ENCODE data around the gene HTR3B.
A peak's percentile ranks its signal among the peaks of the same experiment; 100 is the strongest.

DNA sequence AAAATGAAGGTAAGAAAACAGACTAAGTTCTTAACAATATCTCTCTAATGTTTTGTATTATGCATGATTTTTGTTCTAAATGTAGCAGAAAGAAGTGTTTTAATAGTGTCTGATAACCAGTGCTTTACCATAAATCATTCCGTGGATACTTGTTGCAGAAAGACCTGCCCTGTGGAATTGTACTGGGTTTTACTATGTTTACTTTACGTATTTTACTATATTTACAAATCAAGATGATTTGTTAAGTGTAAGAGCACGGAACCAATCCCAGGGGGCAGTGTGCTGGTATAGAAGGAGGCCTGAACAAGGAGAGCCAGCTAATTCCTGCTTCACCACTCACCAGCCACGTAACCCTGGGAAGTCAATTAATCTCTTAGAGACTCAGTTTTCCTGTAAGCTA lies 1.4 kb downstream of the HTR3B start:
- TF ChIP-seq ZC3H11A (IDR thresholded peaks at IDR 0.05) (no peak), CHD2 (IDR thresholded peaks at IDR 0.05; ENCODE audit: low read length, partially characterized antibody) (no peak), POLR2A (IDR thresholded peaks at IDR 0.05; ENCODE audit: low read length) (no peak), HEYL (CRISPR knock-in tag; IDR thresholded peaks at IDR 0.05) (no peak), PHF8 (IDR thresholded peaks at IDR 0.05; ENCODE audit: borderline replicate concordance, low read depth) (no peak)
- TF ChIP-seq, protein P1, sequence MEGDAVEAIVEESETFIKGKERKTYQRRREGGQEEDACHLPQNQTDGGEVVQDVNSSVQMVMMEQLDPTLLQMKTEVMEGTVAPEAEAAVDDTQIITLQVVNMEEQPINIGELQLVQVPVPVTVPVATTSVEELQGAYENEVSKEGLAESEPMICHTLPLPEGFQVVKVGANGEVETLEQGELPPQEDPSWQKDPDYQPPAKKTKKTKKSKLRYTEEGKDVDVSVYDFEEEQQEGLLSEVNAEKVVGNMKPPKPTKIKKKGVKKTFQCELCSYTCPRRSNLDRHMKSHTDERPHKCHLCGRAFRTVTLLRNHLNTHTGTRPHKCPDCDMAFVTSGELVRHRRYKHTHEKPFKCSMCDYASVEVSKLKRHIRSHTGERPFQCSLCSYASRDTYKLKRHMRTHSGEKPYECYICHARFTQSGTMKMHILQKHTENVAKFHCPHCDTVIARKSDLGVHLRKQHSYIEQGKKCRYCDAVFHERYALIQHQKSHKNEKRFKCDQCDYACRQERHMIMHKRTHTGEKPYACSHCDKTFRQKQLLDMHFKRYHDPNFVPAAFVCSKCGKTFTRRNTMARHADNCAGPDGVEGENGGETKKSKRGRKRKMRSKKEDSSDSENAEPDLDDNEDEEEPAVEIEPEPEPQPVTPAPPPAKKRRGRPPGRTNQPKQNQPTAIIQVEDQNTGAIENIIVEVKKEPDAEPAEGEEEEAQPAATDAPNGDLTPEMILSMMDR (IDR thresholded peaks at IDR 0.05): 0 out of 3 replicates have a peak, but pooled peaks have one; percentile 14
- TF ChIP-seq, protein P2, sequence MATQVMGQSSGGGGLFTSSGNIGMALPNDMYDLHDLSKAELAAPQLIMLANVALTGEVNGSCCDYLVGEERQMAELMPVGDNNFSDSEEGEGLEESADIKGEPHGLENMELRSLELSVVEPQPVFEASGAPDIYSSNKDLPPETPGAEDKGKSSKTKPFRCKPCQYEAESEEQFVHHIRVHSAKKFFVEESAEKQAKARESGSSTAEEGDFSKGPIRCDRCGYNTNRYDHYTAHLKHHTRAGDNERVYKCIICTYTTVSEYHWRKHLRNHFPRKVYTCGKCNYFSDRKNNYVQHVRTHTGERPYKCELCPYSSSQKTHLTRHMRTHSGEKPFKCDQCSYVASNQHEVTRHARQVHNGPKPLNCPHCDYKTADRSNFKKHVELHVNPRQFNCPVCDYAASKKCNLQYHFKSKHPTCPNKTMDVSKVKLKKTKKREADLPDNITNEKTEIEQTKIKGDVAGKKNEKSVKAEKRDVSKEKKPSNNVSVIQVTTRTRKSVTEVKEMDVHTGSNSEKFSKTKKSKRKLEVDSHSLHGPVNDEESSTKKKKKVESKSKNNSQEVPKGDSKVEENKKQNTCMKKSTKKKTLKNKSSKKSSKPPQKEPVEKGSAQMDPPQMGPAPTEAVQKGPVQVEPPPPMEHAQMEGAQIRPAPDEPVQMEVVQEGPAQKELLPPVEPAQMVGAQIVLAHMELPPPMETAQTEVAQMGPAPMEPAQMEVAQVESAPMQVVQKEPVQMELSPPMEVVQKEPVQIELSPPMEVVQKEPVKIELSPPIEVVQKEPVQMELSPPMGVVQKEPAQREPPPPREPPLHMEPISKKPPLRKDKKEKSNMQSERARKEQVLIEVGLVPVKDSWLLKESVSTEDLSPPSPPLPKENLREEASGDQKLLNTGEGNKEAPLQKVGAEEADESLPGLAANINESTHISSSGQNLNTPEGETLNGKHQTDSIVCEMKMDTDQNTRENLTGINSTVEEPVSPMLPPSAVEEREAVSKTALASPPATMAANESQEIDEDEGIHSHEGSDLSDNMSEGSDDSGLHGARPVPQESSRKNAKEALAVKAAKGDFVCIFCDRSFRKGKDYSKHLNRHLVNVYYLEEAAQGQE (IDR thresholded peaks at IDR 0.05): no peak
